ENCODE data around the gene CAMTA1. TPM values are rescaled to one million over a fixed set of nuclear protein-coding genes. Genes with fewer than 3 reads are reported as not detected.
"Not testable (repeated sequence)": the region's sequence is repeated elsewhere in the genome, so short reads cannot be mapped to it uniquely, and the experiment has no call there.

CAMTA1 gene
- total RNA-seq, 1 experiment from 2014 or later, result 102 TPM

DNA sequence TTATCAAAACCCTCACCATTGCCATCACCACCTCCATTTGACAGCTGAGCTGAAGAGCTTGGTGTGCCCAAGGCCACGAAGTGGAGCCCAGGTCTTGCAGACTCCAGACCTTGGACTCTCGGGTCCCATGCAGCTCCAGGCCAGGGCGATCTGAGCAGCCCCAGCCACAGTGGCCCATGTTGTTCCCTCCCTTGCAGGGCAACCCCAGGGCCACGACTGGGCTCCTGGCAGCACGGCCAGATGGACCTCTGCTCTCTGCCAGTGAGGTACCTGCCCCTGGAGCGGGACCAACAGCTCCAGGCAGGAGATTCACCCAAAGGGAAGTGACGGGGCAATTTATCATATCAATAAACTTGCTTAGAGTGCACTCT, 803.2 kb downstream of the CAMTA1 start:
- in situ Hi-C loops (cut with HindIII; ENCODE audit: low pct_unique_long_range_greater_than_20kb, low sequenced_read_pairs), result no loop called here
- DNase-seq (ENCODE audit: low read depth), result no peak

DNA sequence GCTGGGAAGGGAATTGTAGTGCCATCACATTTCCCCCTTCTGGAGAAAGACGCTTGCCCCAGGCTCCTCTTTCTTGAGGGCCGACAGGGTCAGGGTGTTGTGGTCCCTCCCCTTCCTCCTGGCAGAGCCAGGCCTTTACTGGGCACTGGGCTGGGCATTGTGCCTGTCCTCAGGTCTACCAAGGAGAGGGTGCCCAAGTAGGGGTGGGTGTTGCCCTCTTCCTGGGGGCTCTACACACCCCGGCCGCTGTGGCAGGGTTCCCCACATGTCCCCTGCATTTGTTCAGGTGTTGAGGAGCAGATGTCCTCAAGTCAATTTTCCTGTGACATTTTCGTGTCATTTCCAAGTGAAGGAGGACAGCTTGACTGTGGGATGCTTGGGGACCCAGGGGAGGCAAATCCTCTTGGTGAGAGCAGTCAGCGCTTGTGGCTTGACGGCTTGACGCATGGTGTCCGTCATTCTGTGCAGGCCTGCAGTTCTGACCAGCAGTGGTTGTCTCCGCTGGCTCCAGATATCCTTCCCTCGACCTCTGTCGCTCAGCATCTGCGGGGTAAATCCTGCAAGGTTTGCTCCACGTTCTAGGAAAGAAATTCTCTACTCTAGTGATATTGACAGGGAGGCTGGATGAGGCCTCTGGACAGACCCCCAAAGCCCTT, 804.0 kb downstream of the CAMTA1 start:
- in situ Hi-C loops (cut with HindIII; ENCODE audit: low pct_unique_long_range_greater_than_20kb, low sequenced_read_pairs), result no loop called here
- DNase-seq (ENCODE audit: low read depth), result no peak

DNA sequence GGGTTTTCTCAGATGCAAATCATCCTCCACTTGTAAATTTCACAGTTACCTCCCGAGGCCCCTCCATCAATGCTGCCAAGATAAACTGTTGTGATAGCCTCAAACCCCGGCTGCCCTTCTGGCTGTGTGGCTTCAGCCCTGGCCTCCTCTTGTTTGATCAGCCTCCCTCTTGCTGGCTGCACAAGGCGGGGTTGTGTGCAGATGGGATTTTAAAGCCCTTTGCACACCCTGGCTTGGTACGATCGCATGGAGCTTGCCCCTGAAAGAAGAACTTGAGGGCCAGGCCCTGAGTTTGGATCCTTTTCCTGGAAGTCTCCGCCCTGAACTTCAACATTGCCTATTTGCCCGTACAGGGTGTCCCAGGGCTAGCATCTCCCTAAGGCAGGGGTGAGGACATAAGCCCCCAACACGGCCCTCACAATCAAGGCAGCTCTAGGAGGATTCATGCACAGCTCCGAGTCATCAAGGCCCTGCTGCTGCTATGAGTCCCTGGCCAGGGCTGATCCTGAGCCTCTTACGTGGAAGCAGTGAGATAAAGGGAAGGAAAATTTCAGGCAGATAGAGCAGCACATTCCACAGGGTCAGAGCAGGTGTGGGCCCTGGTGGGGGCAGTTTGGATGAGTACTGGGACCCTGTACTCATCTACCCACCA, 804.6 kb downstream of the CAMTA1 start:
- DNase-seq (ENCODE audit: low read depth), result no peak
- in situ Hi-C loops (cut with HindIII; ENCODE audit: low pct_unique_long_range_greater_than_20kb, low sequenced_read_pairs), result no loop called here

DNA sequence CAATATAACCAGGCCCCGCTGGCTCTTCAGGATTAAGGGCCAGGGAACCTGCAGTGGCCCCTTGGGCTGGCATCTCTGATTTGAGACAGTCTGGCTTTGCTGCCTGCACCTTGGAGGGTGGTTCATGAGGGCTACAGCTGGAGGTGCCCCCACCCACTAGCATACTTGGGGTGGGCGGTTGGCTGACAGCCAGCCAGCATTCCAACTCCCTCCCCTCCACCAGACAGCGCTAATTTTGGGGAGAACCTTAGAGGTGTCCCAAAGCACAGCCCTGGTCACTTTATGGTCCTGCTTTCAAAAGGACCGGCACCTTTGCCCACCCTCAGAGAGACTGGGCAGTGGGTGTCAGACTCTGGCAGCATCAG, 805.2 kb downstream of the CAMTA1 start:
- in situ Hi-C loops (cut with HindIII; ENCODE audit: low pct_unique_long_range_greater_than_20kb, low sequenced_read_pairs), result no loop called here
- no peak for DNase-seq (ENCODE audit: low read depth)

DNA sequence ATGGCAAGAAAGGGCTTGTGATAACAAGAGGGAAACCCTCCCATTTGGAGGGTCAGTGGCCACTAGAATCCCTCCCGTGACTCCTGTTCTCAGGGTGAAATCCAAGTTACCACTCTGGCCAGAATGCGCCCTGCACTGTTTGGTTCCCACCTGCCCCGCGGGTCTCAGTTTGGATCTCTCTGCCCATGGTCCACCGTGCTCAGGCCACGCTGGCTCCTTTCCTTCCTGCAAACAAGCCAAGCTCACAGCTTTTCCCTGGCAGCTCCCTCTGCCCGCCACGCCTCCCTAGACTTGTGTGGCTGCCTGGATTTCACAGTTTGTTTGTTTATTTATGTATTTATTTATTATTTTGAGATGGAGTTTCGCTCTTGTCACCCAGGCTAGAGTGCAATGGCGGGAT, 806.3 kb downstream of the CAMTA1 start:
- in situ Hi-C loops (cut with HindIII; ENCODE audit: low pct_unique_long_range_greater_than_20kb, low sequenced_read_pairs), result no loop called here

DNA sequence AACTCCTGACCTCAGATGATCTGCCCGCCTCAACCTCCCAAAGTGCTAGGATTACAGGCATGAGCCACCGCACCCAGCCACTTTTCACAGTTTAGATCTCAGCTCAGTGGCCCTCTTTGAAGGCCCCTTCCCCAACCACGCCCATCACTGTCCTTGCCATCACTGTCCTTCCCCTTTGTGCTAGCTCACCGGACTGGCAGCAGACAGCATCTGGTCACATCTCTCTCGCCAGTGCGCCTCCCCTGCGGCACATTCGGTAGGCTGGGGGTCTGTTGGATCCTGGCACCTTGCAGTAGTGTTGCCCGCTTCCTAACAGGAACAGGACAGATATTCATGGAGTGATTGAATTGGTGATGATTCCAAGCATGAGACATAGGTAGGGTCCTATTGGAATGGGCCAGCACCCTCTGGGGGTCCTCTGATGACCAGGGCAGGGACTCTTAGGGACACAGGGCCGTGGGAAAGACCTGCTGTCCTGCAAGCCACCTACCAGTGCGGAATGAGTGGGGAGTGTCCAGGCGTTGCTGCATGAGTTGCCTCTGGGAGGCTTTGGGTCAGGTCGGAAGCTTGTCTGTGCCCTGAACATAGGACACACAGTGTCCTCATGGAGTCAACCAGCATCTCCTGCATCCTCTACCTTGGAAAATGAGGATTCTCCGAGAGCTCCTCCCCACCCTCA, 807.0 kb downstream of the CAMTA1 start:
- no peak for DNase-seq (ENCODE audit: low read depth)
- in situ Hi-C loops (cut with HindIII; ENCODE audit: low pct_unique_long_range_greater_than_20kb, low sequenced_read_pairs), result no loop called here

More for the DNA sequence above, 806.3 kb downstream of the CAMTA1 start:
- DNase-seq (ENCODE audit: low read depth), result no peak

DNA sequence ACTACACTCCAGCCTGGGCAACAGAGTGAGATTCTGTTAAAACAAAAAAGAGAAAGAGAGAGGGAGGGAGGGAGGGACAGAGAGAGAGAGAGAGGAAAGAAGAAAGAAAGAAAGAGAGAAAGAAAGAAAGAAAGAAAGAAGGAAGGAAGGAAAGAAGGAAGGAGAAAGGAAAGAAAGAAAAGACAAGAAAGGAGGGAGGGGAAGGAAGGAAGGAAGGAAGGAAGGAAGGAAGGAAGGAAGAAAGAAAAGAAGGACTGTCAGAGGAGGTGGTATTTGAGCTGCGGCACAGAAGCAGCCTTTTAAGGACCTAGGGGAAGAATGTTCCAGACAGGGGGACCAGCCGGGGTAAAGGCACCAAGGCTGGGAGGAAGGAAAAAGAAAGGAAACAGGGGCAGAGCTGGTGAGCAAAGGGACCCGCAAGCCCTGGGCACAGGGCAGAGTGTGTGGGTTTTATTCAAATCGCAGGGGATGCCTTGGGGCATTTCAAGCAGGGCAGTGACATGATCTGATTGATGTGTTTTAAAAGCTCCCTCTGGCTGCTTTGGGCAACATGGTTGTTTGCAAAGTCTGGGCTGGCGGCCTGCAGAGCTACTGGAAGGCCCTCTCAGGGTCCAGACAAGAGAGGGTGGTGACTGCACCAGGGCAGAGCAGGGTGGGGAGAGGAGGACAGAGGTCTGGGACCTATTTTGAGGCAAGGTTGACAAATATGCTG, 808.9 kb downstream of the CAMTA1 start:
- no peak for DNase-seq (ENCODE audit: low read depth)
- in situ Hi-C loops (cut with HindIII; ENCODE audit: low pct_unique_long_range_greater_than_20kb, low sequenced_read_pairs), result no loop called here

DNA sequence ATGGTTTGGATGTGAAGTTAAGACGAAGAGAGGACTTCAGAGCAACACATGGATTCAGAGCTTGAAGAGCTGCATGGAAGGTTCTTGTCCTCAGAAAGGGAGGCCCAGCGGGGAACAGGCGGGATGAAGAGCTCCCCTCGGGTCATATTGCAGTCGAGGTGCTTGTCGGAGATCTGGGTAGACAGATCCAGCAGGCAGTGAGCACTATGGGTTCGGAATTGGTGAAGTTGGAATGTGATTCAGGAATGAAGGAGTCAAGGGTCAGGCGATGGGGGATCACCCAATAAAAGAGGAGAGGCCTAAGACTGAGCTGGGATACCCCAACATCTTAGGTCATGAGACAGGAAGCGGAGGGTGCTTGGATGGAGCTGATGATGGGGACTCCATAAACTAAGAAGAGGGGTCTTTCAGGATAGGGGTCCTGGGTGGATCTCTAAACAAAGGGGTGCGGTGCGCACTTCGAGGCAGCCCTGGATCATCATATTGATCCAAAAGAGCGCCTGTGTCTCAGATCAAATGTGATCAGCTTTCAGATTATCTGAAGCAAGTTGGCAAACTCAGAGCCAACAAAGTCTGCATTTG, 809.6 kb downstream of the CAMTA1 start:
- DNase-seq (ENCODE audit: low read depth), result no peak
- in situ Hi-C loops (cut with HindIII; ENCODE audit: low pct_unique_long_range_greater_than_20kb, low sequenced_read_pairs), result no loop called here

DNA sequence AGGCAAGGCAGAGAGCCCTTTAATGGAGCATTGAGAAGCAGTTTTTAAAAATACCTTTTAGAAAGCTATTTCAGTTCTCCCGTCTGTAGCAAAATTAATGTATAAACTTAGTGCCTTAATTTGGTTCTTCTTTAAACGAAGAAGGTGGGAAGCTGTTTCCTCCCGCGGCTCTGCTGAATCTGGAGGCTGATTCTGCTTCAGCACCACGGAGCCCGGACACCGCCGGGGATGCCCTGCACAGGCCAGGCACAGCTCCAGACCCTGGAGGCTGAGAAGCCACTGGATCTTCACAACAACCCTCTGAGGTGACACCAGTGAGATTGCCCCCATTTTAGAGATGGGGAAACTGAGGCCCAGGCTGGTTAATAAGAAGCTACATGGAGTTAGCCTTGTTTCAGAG, 810.1 kb downstream of the CAMTA1 start:
- DNase-seq (ENCODE audit: low read depth), result no peak
- in situ Hi-C loops (cut with HindIII; ENCODE audit: low pct_unique_long_range_greater_than_20kb, low sequenced_read_pairs), result no loop called here

DNA sequence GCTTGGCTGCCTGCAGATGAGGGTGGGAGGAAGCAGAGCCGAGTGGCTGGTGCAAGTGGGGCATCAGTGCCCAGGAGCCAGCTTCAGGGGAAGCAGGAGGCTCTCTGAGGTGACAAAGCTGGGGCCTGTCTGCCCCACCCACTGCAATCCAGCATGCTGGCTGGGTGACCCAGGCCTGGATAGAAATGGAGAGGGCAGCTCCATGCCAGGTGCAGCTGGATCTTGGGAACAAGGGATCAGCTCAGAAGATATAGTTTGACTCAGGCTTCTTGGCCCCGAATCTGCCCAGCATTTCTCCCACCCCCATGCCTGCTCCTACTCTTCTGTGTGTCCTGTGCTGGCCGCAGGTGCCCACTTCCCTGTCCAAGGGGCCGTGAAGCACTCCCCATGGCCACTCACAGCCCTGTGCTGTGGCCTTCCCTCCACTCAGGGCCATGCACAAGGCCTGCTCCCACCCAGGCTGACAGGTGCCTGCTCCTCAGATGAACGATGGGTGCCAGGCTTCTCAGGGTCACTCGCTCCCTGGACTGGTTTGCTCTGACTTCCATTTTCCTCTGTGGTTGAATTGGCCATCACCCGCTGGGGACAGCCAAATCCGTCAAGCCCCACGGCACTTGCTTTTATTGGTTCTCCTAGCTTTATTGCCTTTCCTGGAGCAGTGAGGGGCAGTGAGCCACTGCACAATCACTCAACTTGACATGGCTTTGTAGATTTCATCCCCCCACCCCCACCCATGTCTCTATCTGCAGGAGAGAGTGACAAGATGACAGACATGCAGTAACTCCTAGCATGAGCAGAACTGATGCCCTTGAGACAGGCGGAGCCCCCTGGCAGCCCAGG, 811.1 kb downstream of the CAMTA1 start:
- in situ Hi-C loops (cut with HindIII; ENCODE audit: low pct_unique_long_range_greater_than_20kb, low sequenced_read_pairs), result no loop called here

DNA sequence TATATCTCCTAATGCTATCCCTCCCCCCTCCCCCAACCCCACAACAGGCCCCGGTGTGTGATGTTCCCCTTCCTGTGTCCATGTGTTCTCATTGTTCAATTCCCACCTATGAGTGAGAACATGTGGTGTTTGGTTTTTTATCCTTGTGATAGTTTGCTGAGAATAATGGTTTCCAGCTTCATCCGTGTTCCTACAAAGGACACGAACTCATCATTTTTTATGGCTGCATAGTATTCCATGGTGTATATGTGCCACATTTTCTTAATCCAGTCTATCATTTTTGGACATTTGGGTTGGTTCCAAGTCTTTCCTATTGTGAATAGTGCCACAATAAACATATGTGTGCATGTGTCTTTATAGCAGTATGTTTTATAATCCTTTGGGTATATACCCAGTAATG, 812.8 kb downstream of the CAMTA1 start:
- DNase-seq (ENCODE audit: low read depth); in situ Hi-C loops (cut with HindIII; ENCODE audit: low pct_unique_long_range_greater_than_20kb, low sequenced_read_pairs): not testable (repeated sequence)

More for the DNA sequence above, 811.1 kb downstream of the CAMTA1 start:
- no peak for DNase-seq (ENCODE audit: low read depth)

DNA sequence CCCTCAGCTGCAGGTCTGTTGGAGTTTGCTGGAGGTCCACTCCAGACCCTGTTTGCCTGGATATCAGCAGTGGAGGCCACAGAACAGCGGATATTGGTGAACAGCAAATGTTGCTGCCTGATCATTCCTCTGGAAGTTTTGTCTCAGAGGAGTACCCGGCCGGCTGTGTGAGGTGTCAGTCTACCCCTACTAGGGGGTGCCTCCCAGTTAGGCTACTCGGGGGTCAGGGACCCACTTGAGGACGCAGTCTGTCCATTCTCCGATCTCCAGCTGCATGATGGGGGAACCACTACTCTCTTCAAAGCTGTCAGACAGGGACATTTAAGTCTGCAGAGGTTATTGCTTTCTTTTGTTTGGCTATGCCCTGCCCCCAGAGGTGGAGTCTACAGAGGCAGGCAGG, 819.7 kb downstream of the CAMTA1 start:
- DNase-seq (ENCODE audit: low read depth); in situ Hi-C loops (cut with HindIII; ENCODE audit: low pct_unique_long_range_greater_than_20kb, low sequenced_read_pairs): not testable (repeated sequence)

DNA sequence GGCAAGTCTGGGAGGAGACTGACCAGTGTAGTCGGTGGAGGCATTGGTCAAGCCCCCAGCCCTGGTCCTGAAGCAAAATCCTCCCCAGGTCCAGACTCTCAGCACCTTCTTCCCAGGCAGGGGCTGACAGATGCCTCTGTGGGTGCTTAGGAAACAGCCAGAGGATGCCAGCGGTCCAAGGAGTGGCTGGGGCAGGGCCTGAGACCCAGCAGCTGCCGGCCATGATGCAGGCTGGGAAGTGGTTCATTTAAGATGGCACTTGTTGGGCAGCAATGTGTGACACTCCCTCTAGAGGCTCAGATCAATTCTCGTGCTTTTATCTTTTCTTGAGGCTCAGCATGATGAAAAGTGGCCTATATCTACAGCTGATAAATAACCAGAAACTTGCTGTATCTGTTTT, 820.8 kb downstream of the CAMTA1 start:
- in situ Hi-C loops (cut with HindIII; ENCODE audit: low pct_unique_long_range_greater_than_20kb, low sequenced_read_pairs), result no loop called here
- no peak for DNase-seq (ENCODE audit: low read depth)

DNA sequence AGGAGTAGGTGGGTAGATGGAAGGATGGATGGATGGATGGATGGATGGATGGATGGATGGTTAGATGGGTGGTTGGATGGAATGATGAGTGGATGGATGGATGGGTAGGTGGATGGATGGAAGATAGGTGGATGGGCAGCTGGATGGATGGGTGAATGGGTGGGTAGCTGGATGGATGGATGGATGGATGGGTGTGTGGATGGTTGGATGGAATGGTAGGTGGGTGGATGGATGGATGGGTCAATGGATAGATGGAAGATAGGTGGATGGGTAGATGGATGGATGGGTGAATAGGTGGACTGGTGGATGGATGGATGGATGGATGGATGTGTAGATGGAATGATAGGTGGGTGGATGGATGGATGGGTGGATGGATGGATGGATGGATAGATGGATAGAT, 821.8 kb downstream of the CAMTA1 start:
- no peak for DNase-seq (ENCODE audit: low read depth)
- in situ Hi-C loops (cut with HindIII; ENCODE audit: low pct_unique_long_range_greater_than_20kb, low sequenced_read_pairs), result no loop called here

DNA sequence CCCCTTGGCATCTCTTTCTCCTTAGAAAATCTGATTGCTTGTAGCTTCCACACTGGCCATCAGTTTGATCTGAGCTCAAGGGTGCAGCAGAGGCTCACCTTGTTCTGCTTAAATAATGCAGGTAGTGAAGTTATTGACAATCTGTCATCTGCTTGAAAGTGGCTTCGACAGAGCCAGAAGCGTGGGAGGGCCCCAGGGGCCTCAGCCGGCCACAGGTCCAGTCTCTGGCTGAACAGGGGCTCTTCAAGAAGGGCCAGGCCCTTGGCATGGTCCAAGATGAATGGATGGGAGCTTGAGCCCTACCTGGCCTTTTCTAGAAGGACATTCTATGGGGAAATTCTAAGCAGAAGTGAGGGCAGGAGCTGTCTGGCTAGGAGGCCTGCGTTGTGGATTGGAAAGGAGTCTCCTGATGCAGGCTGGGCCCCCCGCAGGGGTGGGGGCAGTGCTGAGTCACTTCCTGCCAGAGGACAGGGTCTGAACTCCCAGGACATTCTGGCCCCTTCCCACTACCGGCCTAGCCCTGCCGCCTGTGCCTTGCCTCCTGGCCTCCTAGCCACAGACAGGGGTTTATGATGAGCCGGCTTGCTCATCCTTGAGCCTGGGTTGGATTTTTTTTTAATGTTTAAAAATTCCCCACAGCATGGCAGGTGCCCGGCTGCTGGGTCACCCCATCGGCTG, 823.5 kb downstream of the CAMTA1 start:
- DNase-seq (ENCODE audit: low read depth), result no peak
- in situ Hi-C loops (cut with HindIII; ENCODE audit: low pct_unique_long_range_greater_than_20kb, low sequenced_read_pairs), result no loop called here

DNA sequence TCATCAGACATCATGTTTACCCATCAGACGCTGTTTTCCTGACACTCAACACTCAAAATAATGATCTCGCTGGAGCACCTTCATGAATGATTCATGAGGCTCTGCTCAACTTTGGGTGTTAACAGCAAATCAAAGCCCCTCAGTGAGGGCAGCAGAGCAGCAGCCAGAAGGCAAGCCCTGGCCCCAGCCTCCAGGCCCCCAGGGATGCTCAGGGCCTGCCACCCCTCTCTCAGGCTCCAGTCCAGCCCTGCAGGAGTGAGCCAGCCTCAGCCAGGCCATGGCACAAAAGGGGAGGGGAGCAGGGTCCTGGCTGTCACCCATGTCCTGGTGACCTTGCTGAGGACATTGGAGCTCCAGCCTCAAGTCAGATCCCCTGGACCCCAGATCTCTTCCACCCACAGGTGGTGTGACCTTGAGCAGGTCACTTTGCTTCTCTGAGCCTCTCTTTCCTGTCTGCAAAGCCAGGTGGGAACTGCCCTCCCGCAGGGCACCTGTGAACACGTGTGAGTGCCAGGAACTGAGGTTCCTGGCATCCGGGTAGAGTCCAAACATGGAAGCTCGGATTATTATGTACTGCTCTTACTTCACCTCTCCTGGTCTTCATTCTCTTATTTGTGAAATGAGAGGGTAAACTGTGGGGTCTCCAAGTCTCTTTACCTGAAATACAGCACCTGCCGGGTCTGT, 824.2 kb downstream of the CAMTA1 start:
- no peak for DNase-seq (ENCODE audit: low read depth)
- in situ Hi-C loops (cut with HindIII; ENCODE audit: low pct_unique_long_range_greater_than_20kb, low sequenced_read_pairs), result no loop called here

DNA sequence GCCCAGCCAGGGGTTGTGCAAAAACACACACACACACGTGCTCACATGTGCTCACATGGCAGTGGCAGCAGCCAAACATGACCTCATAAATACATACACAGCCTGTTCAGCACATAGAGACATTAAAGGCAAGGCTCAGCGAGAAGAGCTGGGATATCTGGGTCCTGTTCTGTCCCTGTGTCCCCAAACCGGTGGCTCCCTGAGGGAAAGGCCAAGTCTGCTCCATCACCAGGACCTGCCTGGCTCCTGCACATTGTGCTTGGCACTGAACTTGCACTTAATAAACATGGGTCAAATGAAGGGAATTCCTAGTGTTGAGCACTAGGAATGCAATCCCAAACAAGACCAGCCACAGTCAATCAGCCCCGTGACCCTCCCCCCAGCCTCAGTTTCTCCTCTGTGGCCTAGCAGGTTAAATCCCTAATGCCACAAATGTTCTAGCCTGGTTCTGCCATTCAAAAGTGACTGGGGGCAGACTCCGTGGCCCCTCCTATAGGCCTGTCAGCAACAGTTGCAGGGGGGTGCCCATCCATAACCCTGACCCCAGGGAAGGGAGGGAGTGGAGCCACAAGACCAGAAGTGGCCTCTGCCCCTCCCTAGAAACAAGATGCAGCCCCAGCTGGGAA, 825.0 kb downstream of the CAMTA1 start:
- no peak for DNase-seq (ENCODE audit: low read depth)
- in situ Hi-C loops (cut with HindIII; ENCODE audit: low pct_unique_long_range_greater_than_20kb, low sequenced_read_pairs), result no loop called here

Measured in Caki2 (cell line).